K562 (cell line): Measurements from ENCODE around the gene CSNK1A1. TPM values are rescaled to one million over a fixed set of nuclear protein-coding genes. Genes with fewer than 3 reads are reported as not detected.

ENCODE experiments used
- ATAC-seq: fragments of 200-7000 bp; cut with Tn5 transposase; 3 replicates; pipeline ENCODE4 v1.9.1; 2020; ENCODE audit warnings: moderate library complexity
- BruUV-seq: library from RNA; stranded (reverse); fragments of 400-500 nt; replicated peaks from 2 replicates; lab custom pipeline; 2021; lab: Mats Ljungman, UMichigan
- CTCF ChIA-PET: fragments of 300-600 bp; formaldehyde crosslinking; extraction: SDS; loops from one replicate; lab custom pipeline; 2021; ENCODE audit warnings: low intra/inter-chr PET ratio; lab: Yijun Ruan, JAX
- POLR2A ChIA-PET: fragments of 300-600, 350-650 bp; sonication (Branson Sonifier 250); formaldehyde crosslinking; extraction: SDS; loops from one replicate; lab custom pipeline; 2021; ENCODE audit warnings: antibody characterized with exemption, inconsistent platforms; lab: Yijun Ruan, JAX
- DNase-seq, 4 experiments: peaks; one replicate each; pipeline versions ENCODE4 v3.0.0 to v3.0.0-alpha.2; 2011 to 2018; ENCODE audit warnings: low spot score in 3 of 4, mixed read lengths in 3 of 4; ENCODE audit errors: extremely low read depth in 1 of 4
- FAIRE-seq: peaks from 2 replicates; lab custom pipeline; 2011; peaks lifted over from hg19 to GRCh38; lab: Jason Lieb, UNC
- H2AFZ ChIP-seq: 2 replicates; pipeline ENCODE4 v1.6.0; 2011; ENCODE audit warnings: low read depth, low read length, control low read depth, inconsistent platforms
- H3K27ac ChIP-seq: fragments of 200-600 bp; 3 replicates; pipeline ENCODE4 v1.8.0; 2011; ENCODE audit warnings: low read depth, mild to moderate bottlenecking, control low read depth, inconsistent platforms, low read length, moderate library complexity, mixed read lengths; ENCODE audit errors: extremely low read depth
- H3K27me3 ChIP-seq, 2 experiments: fragments of 300-600 bp in 1 of 2; 2 replicates in 1 of 2; 3 replicates in 1 of 2; pipeline versions ENCODE4 v1.6.0 to v1.8.0; 2011; ENCODE audit warnings: inconsistent platforms in 2 of 2, low read length in 2 of 2, mild to moderate bottlenecking in 1 of 2, mixed read lengths in 1 of 2, moderate library complexity in 1 of 2; ENCODE audit not compliant: control insufficient read depth in 2 of 2, insufficient read depth in 2 of 2
- H3K36me3 ChIP-seq: fragments of 300-600 bp; 3 replicates; pipeline ENCODE4 v1.8.0; 2011; ENCODE audit warnings: mild to moderate bottlenecking, low read length, inconsistent platforms; ENCODE audit not compliant: control insufficient read depth, insufficient read depth
- H3K4me1 ChIP-seq, 2 experiments: fragments of 200-600 bp in 1 of 2; replicated peaks in 1 of 2; 2 replicates in 1 of 2; 3 replicates in 1 of 2; pipeline versions ENCODE4 v1.5.1 to v1.8.0; 2011; ENCODE audit warnings: inconsistent platforms in 2 of 2, low read length in 2 of 2, mild to moderate bottlenecking in 1 of 2, mixed read lengths in 1 of 2, moderate library complexity in 1 of 2; ENCODE audit not compliant: control insufficient read depth in 2 of 2, insufficient read depth in 2 of 2
- H3K4me2 ChIP-seq: 2 replicates; pipeline ENCODE4 v1.6.1; 2011; ENCODE audit warnings: low read length, control low read depth, inconsistent platforms, mixed read lengths; ENCODE audit not compliant: insufficient read depth
- H3K4me3 ChIP-seq: fragments of 200-600 bp; sonication (generic), shearing (Covaris generic); 2 replicates; pipeline ENCODE4 v1.5.1; 2016; ENCODE audit warnings: control low read depth, inconsistent platforms
- H3K79me2 ChIP-seq: fragments of 200-600 bp; 3 replicates; pipeline ENCODE4 v1.8.0; 2011; ENCODE audit warnings: low read length, inconsistent platforms; ENCODE audit not compliant: control insufficient read depth, insufficient read depth
- H3K9ac ChIP-seq, 2 experiments: 2 replicates each; pipeline versions ENCODE4 v1.6.0 to v1.6.1; 2011; ENCODE audit warnings: low read depth in 2 of 2, low read length in 2 of 2, control low read depth in 1 of 2, inconsistent platforms in 1 of 2, mild to moderate bottlenecking in 1 of 2, mixed read lengths in 1 of 2; ENCODE audit not compliant: insufficient read depth in 1 of 2
- H3K9me1 ChIP-seq: one replicate; pipeline ENCODE4 v1.6.0; 2011; ENCODE audit warnings: inconsistent platforms, mild to moderate bottlenecking, low read length, moderate library complexity; ENCODE audit not compliant: control insufficient read depth, insufficient read depth
- H3K9me3 ChIP-seq: replicated peaks from 2 replicates; pipeline ENCODE4 v1.5.1; 2011; ENCODE audit warnings: low read depth, low read length, inconsistent platforms; ENCODE audit not compliant: control insufficient read depth, insufficient read depth
- H4K20me1 ChIP-seq: replicated peaks from 2 replicates; pipeline ENCODE4 v1.6.1; 2011; ENCODE audit warnings: low read length, inconsistent platforms, mixed read lengths; ENCODE audit not compliant: control insufficient read depth, insufficient read depth
- DIDO1 ChIP-seq: fragments of 450-650 bp; IDR thresholded peaks from 2 replicates; pipeline ENCODE4 v1.6.1; 2016; ENCODE audit warnings: low read depth, missing biosample characterization, missing genetic modification characterization
- FOXJ3 ChIP-seq: sonication (generic); formaldehyde crosslinking; IDR thresholded peaks from 2 replicates; pipeline ENCODE4 v1.4.0; 2020; ENCODE audit warnings: mild to moderate bottlenecking, missing genetic modification reagents
- GTF2F1 ChIP-seq: IDR thresholded peaks from 2 replicates; pipeline ENCODE4 v1.6.1; 2011; ENCODE audit warnings: low read depth, low read length, improper control_type of control experiment
- IRF2 ChIP-seq: sonication (generic); formaldehyde crosslinking; IDR thresholded peaks from 2 replicates; pipeline ENCODE4 v1.8.1; 2022; ENCODE audit warnings: mild to moderate bottlenecking, missing genetic modification reagents
- JUN ChIP-seq, 2 experiments: sonication (generic) in 1 of 2; formaldehyde crosslinking in 1 of 2; IDR thresholded peaks; 2 replicates each; pipeline versions ENCODE4 v1.6.1 to v1.8.0; 2012 to 2022; ENCODE audit warnings: borderline replicate concordance in 2 of 2, mild to moderate bottlenecking in 2 of 2, improper control_type of control experiment in 1 of 2, low read depth in 1 of 2, low read length in 1 of 2, missing genetic modification reagents in 1 of 2
- RFX1 ChIP-seq: fragments of 450-650 bp; IDR thresholded peaks from 2 replicates; pipeline ENCODE4 v1.6.1; 2016; ENCODE audit warnings: mild to moderate bottlenecking, moderate library complexity
- SIRT6 ChIP-seq: IDR thresholded peaks from one replicate; pipeline ENCODE4 v1.6.1; 2012; ENCODE audit warnings: low read depth, mild to moderate bottlenecking, control low read depth, inconsistent platforms, low read length, moderate library complexity
- TOE1 ChIP-seq, 2 experiments: fragments of 450-650 bp in 1 of 2; sonication (generic) in 1 of 2; formaldehyde crosslinking in 1 of 2; IDR thresholded peaks; 2 replicates each; pipeline versions ENCODE4 v1.7.1 to v1.8.0; 2016 to 2022; ENCODE audit warnings: borderline replicate concordance in 2 of 2, mild to moderate bottlenecking in 2 of 2, antibody characterized with exemption in 1 of 2, inconsistent platforms in 1 of 2, low read depth in 1 of 2, missing genetic modification reagents in 1 of 2, moderate library complexity in 1 of 2
- U2AF1 ChIP-seq: fragments of 200-400 bp; formaldehyde crosslinking; optimal IDR thresholded peaks from 2 replicates; pipeline ENCODE3; 2017; ENCODE audit warnings: mild to moderate bottlenecking, low read depth, low read length, moderate library complexity
- ZBTB7A ChIP-seq: IDR thresholded peaks from 2 replicates; pipeline ENCODE4 v1.6.1; 2011; ENCODE audit warnings: low read depth, mild to moderate bottlenecking, low read length, moderate library complexity, borderline replicate concordance; ENCODE audit not compliant: control insufficient read depth
- ZBTB8A ChIP-seq: fragments of 450-650 bp; IDR thresholded peaks from 2 replicates; pipeline ENCODE4 v1.6.1; 2018; ENCODE audit warnings: mild to moderate bottlenecking, moderate library complexity; ENCODE audit not compliant: partially characterized antibody
- ZNF583 ChIP-seq: fragments of 250-450 bp; sonication (Bioruptor Pico); IDR thresholded peaks from 2 replicates; pipeline ENCODE4 v1.4.0; 2020
- WGBS: fragments of 100-300 bp; shearing (Covaris generic); methylation state at CpG from one replicate; pipeline ENCODE4 v1.1.6; 2016; ENCODE audit warnings: low coverage, mixed read lengths; ENCODE audit not compliant: insufficient coverage; ENCODE audit errors: missing lambda C conversion rate; 5-methylcytosine and 5-hydroxymethylcytosine counted together
- in situ Hi-C: fragments of 300-500 bp; cut with MboI; formaldehyde crosslinking; loops from 4 replicates; pipeline ENCODE4 v1.15.0; 2018; ENCODE audit warnings: inconsistent platforms, mixed read lengths
- intact Hi-C: fragments of 100-400 bp; cut with micrococcal nuclease; formaldehyde crosslinking; loops from 2 replicates; pipeline ENCODE4 v1.14.2; 2022
- polyA plus RNA-seq, 8 experiments: library from polyadenylated mRNA; depleted of rRNA in 4 of 8; stranded (reverse) in 5 of 8; unstranded in 3 of 8; fragments of >200 nt; fragmentation: Nextera tagmentation in 2 of 8; fragmentation: Illumina TruSeq in 1 of 8; extraction: Ambion mirVana in 2 of 8; extraction: Trizol in 1 of 8; gene quantifications; 2 replicates each; pipeline versions ENCODE4 v1.2.1 to v1.2.3, GENCODE V29; 2011 to 2014; ENCODE audit warnings: inconsistent platforms in 1 of 8, missing spikeins in 1 of 8
- total RNA-seq, 7 experiments: library from RNA; depleted of rRNA in 6 of 7; stranded (reverse); fragments of >200 nt in 6 of 7; fragmentation: Illumina TruSeq in 2 of 7; extraction: Trizol in 2 of 7; gene quantifications; 2 replicates each; pipeline versions ENCODE4 v1.2.1 to v1.2.3, GENCODE V29; 2011 to 2021; ENCODE audit warnings: low replicate concordance in 1 of 7
- TF ChIP-seq, protein P1 (sequence below), 2 experiments: fragments of 200-800 bp in 1 of 2; sonication (Bioruptor generic) in 1 of 2; sonication (generic) in 1 of 2; formaldehyde crosslinking in 1 of 2; IDR thresholded peaks in 1 of 2; conservative IDR thresholded peaks in 1 of 2; 2 replicates each; pipeline versions ENCODE4 v1.5.0 to v1.6.1; 2016 to 2020; ENCODE audit warnings: missing compliant biosample characterization in 1 of 2, missing genetic modification characterization in 1 of 2, missing genetic modification reagents in 1 of 2
- TF ChIP-seq, protein P2 (sequence below): fragments of 250-450 bp; sonication (Bioruptor Pico); IDR thresholded peaks from 2 replicates; pipeline ENCODE4 v1.4.0; 2020; ENCODE audit warnings: mild to moderate bottlenecking, moderate library complexity, borderline replicate concordance
- TF ChIP-seq, protein P3 (sequence below): sonication (generic); formaldehyde crosslinking; IDR thresholded peaks from 2 replicates; pipeline ENCODE4 v1.9.0; 2022; ENCODE audit warnings: mild to moderate bottlenecking, missing genetic modification reagents

CSNK1A1 gene
- total and polyA plus RNA-seq, 9 of the 15 experiments (the other 6 are each of a cell fraction or from before 2014, with no cell fraction given) = 49.1 to 196 (median 154) TPM

DNA sequence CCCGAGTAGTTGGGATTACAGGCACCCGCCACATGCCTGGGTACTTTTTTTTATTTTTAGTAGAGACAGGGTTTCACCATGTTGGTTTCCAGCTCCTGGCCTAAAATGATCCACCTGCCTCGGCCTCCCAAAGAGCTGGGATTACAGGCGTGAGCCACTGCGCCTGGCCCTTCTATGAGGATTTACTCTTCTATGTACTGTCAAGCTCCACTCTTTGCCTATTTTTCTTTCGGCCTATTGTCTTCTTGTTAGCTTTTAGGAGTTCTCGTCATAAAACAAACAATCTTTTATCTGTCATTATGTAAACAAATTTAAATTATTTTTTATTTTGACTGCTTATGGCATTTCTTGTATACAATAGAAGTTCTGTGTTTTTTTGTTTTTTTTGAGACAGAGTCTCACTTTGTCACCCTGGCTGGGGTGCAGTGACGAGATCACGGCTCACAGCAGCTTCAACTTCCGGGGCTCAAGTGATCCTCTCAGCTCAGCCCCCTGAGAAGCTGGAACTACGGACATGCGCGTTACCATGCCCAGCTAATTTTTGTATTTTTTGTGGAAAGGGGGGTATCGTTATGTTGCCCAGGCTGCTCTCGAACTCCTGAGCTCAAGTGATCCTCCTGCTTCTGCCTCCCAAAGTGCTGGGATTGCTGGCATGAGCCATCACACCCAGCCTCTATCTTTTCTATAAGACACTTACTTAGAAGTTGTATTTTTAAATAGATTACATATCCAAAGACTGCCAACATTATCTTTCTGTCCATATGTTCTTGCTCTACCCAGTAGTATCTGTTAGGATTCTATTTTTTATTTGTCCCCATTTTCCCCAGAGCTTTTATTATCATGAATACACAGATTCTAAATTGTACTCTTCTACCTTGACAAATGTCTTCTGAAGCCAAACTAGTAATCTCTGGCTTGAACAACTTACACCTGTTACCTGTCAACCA lies 29.2 kb downstream of the CSNK1A1 start:
- ATAC-seq (peak; percentile 34; the same call in 1 of the 3 replicates), FAIRE-seq (no peak), DNase-seq (no peak)
- intact Hi-C loops (no loop called here), in situ Hi-C loops (no loop called here)
- H3K79me2 ChIP-seq = peaks cover 100% of the 10 kb centered on the region
- H4K20me1 ChIP-seq = no peaks in the 10 kb centered on the region; the same call in 1 of the 2 replicates
- H3K27me3 ChIP-seq = no peaks in the 10 kb centered on the region
- POLR2A ChIA-PET = interaction anchor here (0.7 to 2.8 kb wide), 6 partner anchors 14 to 206 kb away, joined by 3 to 16 read pairs (median 3); no protein-coding TSS in a partner anchor
- H3K9me3 ChIP-seq = no peaks in the 10 kb centered on the region
- H3K4me1 ChIP-seq = peaks cover 2 to 20% of the 10 kb centered on the region in 2 experiments
- H3K4me2 ChIP-seq = no peak overlapping the region
- CTCF ChIA-PET = interaction anchor here (0.6 kb wide), 1 partner anchor 15 kb away, joined by 3 read pairs; no protein-coding TSS in a partner anchor
- H3K4me3 ChIP-seq = no peak overlapping the region
- H3K9me1 ChIP-seq = no peaks in the 10 kb centered on the region
- peak overlapping the region in 1 of 2 experiments; percentile 57; a peak in 1 of 4 replicates for H3K9ac ChIP-seq
- BruUV-seq = no TSS peak
- no peak overlapping the region for H2AFZ ChIP-seq
- H3K27ac ChIP-seq = no peak overlapping the region
- 89% methylated on average over 15 of the region's 15 CpGs for WGBS
- H3K36me3 ChIP-seq = peaks cover 87% of the 10 kb centered on the region
- TF ChIP-seq ZBTB8A = no peak
- no peak for TF ChIP-seq SIRT6
- TF ChIP-seq IRF2 = no peak
- TF ChIP-seq JUN (IDR thresholded peaks at IDR 0.05; ENCODE audit: borderline replicate concordance, low read depth, low read length) = no peak
- TF ChIP-seq JUN (CRISPR knock-in tag; IDR thresholded peaks at IDR 0.05; ENCODE audit: borderline replicate concordance) = no peak
- TF ChIP-seq, protein P1, sequence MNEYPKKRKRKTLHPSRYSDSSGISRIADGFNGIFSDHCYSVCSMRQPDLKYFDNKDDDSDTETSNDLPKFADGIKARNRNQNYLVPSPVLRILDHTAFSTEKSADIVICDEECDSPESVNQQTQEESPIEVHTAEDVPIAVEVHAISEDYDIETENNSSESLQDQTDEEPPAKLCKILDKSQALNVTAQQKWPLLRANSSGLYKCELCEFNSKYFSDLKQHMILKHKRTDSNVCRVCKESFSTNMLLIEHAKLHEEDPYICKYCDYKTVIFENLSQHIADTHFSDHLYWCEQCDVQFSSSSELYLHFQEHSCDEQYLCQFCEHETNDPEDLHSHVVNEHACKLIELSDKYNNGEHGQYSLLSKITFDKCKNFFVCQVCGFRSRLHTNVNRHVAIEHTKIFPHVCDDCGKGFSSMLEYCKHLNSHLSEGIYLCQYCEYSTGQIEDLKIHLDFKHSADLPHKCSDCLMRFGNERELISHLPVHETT (CRISPR knock-in tag; conservative IDR thresholded peaks at IDR 0.05 in 1 of 2, IDR thresholded peaks at IDR 0.05 in 1 of 2) = no peak
- TF ChIP-seq DIDO1 (tag) = no peak
- no peak for TF ChIP-seq ZBTB7A
- TF ChIP-seq, protein P2, sequence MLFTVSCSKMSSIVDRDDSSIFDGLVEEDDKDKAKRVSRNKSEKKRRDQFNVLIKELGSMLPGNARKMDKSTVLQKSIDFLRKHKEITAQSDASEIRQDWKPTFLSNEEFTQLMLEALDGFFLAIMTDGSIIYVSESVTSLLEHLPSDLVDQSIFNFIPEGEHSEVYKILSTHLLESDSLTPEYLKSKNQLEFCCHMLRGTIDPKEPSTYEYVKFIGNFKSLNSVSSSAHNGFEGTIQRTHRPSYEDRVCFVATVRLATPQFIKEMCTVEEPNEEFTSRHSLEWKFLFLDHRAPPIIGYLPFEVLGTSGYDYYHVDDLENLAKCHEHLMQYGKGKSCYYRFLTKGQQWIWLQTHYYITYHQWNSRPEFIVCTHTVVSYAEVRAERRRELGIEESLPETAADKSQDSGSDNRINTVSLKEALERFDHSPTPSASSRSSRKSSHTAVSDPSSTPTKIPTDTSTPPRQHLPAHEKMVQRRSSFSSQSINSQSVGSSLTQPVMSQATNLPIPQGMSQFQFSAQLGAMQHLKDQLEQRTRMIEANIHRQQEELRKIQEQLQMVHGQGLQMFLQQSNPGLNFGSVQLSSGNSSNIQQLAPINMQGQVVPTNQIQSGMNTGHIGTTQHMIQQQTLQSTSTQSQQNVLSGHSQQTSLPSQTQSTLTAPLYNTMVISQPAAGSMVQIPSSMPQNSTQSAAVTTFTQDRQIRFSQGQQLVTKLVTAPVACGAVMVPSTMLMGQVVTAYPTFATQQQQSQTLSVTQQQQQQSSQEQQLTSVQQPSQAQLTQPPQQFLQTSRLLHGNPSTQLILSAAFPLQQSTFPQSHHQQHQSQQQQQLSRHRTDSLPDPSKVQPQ (CRISPR knock-in tag) = no peak
- TF ChIP-seq RFX1 = no peak
- TF ChIP-seq U2AF1 = no peak
- TF ChIP-seq ZNF583 (CRISPR knock-in tag) = no peak
- no peak for TF ChIP-seq FOXJ3
- TF ChIP-seq GTF2F1 = no peak
- TF ChIP-seq, protein P3, sequence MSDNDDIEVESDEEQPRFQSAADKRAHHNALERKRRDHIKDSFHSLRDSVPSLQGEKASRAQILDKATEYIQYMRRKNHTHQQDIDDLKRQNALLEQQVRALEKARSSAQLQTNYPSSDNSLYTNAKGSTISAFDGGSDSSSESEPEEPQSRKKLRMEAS = no peak
- no peak for TF ChIP-seq TOE1 (IDR thresholded peaks at IDR 0.05; ENCODE audit: borderline replicate concordance)
- no peak for TF ChIP-seq TOE1 (CRISPR knock-in tag; IDR thresholded peaks at IDR 0.05; ENCODE audit: borderline replicate concordance, low read depth)
